Vagina (tissue), 2 donors: Measurements from ENCODE around the gene PNP. TPM values are rescaled to one million over a fixed set of nuclear protein-coding genes. Genes with fewer than 3 reads are reported as not detected.

Experiments
- DNase-seq, 2 donors: peaks; one replicate each; pipeline ENCODE4 v3.0.0-alpha.2; 2017; ENCODE audit errors: extremely low spot score in 2 of 2
- H3K27ac ChIP-seq: fragments of 200-600 bp; sonication (generic); one replicate; pipeline ENCODE4 v1.5.1; 2019
- H3K27me3 ChIP-seq: fragments of 200-600 bp; sonication (generic); one replicate; pipeline ENCODE4 v1.5.1; 2019
- H3K36me3 ChIP-seq, 2 donors: fragments of 200-600 bp; sonication (generic); one replicate each; pipeline ENCODE4 v1.5.1; 2017 to 2019
- H3K4me1 ChIP-seq: fragments of 200-600 bp; sonication (generic); one replicate; pipeline ENCODE4 v1.5.1; 2019
- H3K4me3 ChIP-seq, 2 donors: fragments of 200-600 bp; sonication (generic); 1 replicate in 1 of 2; 2 replicates in 1 of 2; pipeline ENCODE4 v1.5.1; 2016 to 2019
- H3K9me3 ChIP-seq: fragments of 200-600 bp; sonication (generic); one replicate; pipeline ENCODE4 v1.5.1; 2019
- POLR2A ChIP-seq, 2 donors: fragments of 450-650 bp; IDR thresholded peaks; one replicate each; pipeline ENCODE4 v1.6.1; 2017; ENCODE audit warnings: antibody characterized with exemption in 2 of 2, mild to moderate bottlenecking in 2 of 2, moderate library complexity in 2 of 2
- POLR2AphosphoS5 ChIP-seq, 2 donors: sonication (generic); formaldehyde crosslinking; IDR thresholded peaks; one replicate each; pipeline ENCODE4 v1.9.0; 2017; ENCODE audit warnings: antibody characterized with exemption in 2 of 2, mild to moderate bottlenecking in 2 of 2, low read depth in 1 of 2; ENCODE audit not compliant: insufficient read depth in 1 of 2
- intact Hi-C: fragments of 100-400 bp; cut with DNase I; formaldehyde crosslinking; loops from one replicate; pipeline ENCODE4 v1.15.1; 2023
- total RNA-seq: library from RNA; depleted of rRNA; stranded (reverse); fragments of >200 nt; gene quantifications from one replicate; pipeline ENCODE4 v1.2.3, GENCODE V29; 2016
- TF ChIP-seq, protein P1 (sequence below), 3 experiments: fragments of 450-650 bp in 2 of 3; fragments of 200-600 bp in 1 of 3; sonication (generic) in 1 of 3; IDR thresholded peaks; one replicate each; pipeline ENCODE4 v1.5.1; 2017 to 2019; ENCODE audit warnings: antibody characterized with exemption in 3 of 3, mild to moderate bottlenecking in 2 of 3, moderate library complexity in 2 of 3

Gene PNP
- total RNA-seq, 1 donor from 2014 or later, result 64.6 TPM

- TF ChIP-seq POLR2AphosphoS5 (IDR thresholded peaks at IDR 0.05; ENCODE audit: insufficient read depth in 1 of 2, low read depth in 1 of 2) (no peak), POLR2A (IDR thresholded peaks at IDR 0.05) (no peak)
- TF ChIP-seq, protein P1, sequence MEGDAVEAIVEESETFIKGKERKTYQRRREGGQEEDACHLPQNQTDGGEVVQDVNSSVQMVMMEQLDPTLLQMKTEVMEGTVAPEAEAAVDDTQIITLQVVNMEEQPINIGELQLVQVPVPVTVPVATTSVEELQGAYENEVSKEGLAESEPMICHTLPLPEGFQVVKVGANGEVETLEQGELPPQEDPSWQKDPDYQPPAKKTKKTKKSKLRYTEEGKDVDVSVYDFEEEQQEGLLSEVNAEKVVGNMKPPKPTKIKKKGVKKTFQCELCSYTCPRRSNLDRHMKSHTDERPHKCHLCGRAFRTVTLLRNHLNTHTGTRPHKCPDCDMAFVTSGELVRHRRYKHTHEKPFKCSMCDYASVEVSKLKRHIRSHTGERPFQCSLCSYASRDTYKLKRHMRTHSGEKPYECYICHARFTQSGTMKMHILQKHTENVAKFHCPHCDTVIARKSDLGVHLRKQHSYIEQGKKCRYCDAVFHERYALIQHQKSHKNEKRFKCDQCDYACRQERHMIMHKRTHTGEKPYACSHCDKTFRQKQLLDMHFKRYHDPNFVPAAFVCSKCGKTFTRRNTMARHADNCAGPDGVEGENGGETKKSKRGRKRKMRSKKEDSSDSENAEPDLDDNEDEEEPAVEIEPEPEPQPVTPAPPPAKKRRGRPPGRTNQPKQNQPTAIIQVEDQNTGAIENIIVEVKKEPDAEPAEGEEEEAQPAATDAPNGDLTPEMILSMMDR (IDR thresholded peaks at IDR 0.05), result no peak
- intact Hi-C loops, result no loop called here
- DNase-seq, result no peak
- no peaks in the 10 kb centered on the region for H3K36me3 ChIP-seq
- no peaks in the 10 kb centered on the region for H3K27me3 ChIP-seq
- H3K9me3 ChIP-seq, result no peaks in the 10 kb centered on the region
- H3K27ac ChIP-seq, result no peak overlapping the region
- H3K4me3 ChIP-seq, result no peak overlapping the region
- no peaks in the 10 kb centered on the region for H3K4me1 ChIP-seq
These were observed 43.1 kb downstream of the PNP start for GRCh38 chr14:20512177-20512905.

DNA sequence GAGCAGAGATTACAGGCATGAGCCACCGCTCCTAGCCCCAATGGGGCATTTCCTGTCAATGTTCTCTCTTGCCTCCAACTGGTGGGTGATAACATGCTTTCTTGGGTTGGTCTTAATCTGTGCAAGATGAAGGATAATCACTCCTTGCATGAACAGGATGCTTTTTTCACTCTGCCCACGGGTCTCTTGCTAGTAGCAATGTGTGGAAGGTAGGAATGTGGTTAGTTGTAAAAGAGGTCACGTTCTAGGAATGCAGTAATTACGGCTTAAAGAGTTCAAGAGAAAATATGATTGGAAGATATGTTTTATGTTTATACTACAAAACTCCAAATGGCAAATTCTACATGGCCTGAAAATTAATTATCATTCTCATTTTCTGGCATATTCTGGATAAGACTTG is 46.6 kb downstream of the PNP start:
- H3K4me3 ChIP-seq, result no peak overlapping the region
- intact Hi-C loops, result no loop called here
- no peak for DNase-seq
- H3K9me3 ChIP-seq, result no peaks in the 10 kb centered on the region
- H3K36me3 ChIP-seq, result no peaks in the 10 kb centered on the region
- H3K27ac ChIP-seq, result no peak overlapping the region
- no peaks in the 10 kb centered on the region for H3K27me3 ChIP-seq
- no peak for TF ChIP-seq POLR2AphosphoS5 (IDR thresholded peaks at IDR 0.05; ENCODE audit: insufficient read depth in 1 of 2, low read depth in 1 of 2)
- TF ChIP-seq, protein P1 (IDR thresholded peaks at IDR 0.05), result no peak
- TF ChIP-seq POLR2A (IDR thresholded peaks at IDR 0.05), result no peak
- no peaks in the 10 kb centered on the region for H3K4me1 ChIP-seq

DNA sequence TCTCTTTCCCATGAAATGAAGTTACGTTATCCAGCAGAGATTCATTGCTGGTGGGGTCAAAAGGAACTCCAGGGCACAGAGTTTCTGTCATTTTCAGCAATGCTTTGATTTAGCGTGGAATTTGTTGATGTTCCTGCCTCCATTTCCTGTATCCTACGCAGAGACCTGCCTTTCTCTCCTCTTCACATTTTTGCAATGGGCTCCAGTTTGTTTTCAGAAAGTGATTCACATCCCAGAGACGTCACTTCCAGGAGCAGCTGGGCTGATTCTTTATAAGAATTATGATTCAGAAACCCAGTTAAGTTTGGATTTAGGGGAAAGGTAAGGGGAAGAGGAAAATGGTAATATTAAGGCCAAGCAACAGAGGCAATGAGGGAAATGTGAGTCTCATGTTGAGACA is 47.7 kb downstream of the PNP start:
- Histone ChIP-seq H3K27ac (no peak overlapping the region), H3K36me3 (no peaks in the 10 kb centered on the region)

DNA sequence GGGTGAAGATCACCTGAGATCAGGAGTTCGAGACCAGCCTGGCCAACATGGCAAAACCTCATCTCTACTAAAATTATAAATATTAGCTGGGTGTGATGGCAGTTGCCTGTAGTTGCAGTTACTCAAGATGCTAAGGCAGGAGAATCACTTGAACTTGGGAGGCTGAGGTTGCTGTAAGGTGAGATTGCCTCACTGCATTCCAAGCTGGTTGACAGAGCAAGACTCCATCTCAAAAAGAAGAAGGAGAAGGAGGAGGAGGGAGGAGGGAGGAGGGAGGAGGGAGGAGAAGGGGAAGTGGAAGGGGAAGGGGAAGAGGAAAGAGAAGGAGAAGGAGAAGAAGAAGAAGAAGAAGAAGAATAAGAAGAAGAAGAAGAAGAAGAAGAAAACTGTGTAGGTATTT is 53.1 kb downstream of the PNP start:
- no peak overlapping the region for H3K27ac ChIP-seq
- H3K4me1 ChIP-seq, result no peaks in the 10 kb centered on the region
- intact Hi-C loops, result no loop called here
- H3K4me3 ChIP-seq, result no peak overlapping the region
- DNase-seq, result no peak
- H3K36me3 ChIP-seq, result no peaks in the 10 kb centered on the region
- TF ChIP-seq, protein P1 (IDR thresholded peaks at IDR 0.05), result no peak
- TF ChIP-seq POLR2AphosphoS5 (IDR thresholded peaks at IDR 0.05; ENCODE audit: insufficient read depth in 1 of 2, low read depth in 1 of 2) (no peak), POLR2A (IDR thresholded peaks at IDR 0.05) (no peak)
- H3K27me3 ChIP-seq, result no peaks in the 10 kb centered on the region
- H3K9me3 ChIP-seq, result no peaks in the 10 kb centered on the region

More for the DNA sequence above, 47.7 kb downstream of the PNP start:
- H3K4me1 ChIP-seq, result no peaks in the 10 kb centered on the region
- H3K9me3 ChIP-seq, result no peaks in the 10 kb centered on the region
- no peaks in the 10 kb centered on the region for H3K27me3 ChIP-seq
- intact Hi-C loops, result no loop called here
- no peak for DNase-seq
- TF ChIP-seq POLR2A (IDR thresholded peaks at IDR 0.05) (no peak), POLR2AphosphoS5 (IDR thresholded peaks at IDR 0.05; ENCODE audit: insufficient read depth in 1 of 2, low read depth in 1 of 2) (no peak)
- TF ChIP-seq, protein P1 (IDR thresholded peaks at IDR 0.05), result no peak
- H3K4me3 ChIP-seq, result no peak overlapping the region

GRCh38 chr14:20524027-20524426 is 54.8 kb downstream of the PNP start:
- Histone ChIP-seq H3K4me1 (no peaks in the 10 kb centered on the region), H3K36me3 (no peaks in the 10 kb centered on the region), H3K27me3 (no peaks in the 10 kb centered on the region), H3K9me3 (no peaks in the 10 kb centered on the region), H3K27ac (no peak overlapping the region), H3K4me3 (no peak overlapping the region)
- TF ChIP-seq POLR2A (IDR thresholded peaks at IDR 0.05), result no peak
- TF ChIP-seq, protein P1 (IDR thresholded peaks at IDR 0.05), result no peak
- no peak for TF ChIP-seq POLR2AphosphoS5 (IDR thresholded peaks at IDR 0.05; ENCODE audit: insufficient read depth in 1 of 2, low read depth in 1 of 2)
- DNase-seq, result no peak
- intact Hi-C loops, result no loop called here
